GF-D8 (cell line): Measurements from ENCODE around the gene PWWP2B.

ENCODE experiments used
- DNase-seq: peaks from one replicate; lab custom pipeline; 2025; lab: John Stamatoyannopoulos, UW

PWWP2B gene

DNA sequence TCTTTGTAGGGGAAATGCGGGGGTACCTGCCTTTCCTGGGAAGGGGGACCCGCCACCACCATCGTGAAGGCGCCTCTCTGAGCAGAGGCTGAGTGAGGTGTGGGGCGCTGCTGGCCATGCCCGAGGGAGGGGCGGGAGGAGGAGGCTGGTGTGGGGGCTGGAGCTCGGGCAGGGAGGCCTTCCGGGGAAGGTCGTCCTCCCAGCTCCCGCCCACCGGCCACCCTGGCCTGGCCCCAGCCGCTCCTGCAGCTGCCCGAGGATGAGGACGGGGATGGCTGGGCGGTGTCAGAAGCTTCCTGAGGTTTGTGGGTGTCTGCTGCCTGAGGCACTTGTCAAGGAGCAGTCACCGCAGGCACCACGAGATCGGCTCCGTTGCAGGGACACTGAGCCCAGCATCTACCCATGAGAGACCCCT, 11.4 kb downstream of the PWWP2B start:
- no peak for DNase-seq

DNA sequence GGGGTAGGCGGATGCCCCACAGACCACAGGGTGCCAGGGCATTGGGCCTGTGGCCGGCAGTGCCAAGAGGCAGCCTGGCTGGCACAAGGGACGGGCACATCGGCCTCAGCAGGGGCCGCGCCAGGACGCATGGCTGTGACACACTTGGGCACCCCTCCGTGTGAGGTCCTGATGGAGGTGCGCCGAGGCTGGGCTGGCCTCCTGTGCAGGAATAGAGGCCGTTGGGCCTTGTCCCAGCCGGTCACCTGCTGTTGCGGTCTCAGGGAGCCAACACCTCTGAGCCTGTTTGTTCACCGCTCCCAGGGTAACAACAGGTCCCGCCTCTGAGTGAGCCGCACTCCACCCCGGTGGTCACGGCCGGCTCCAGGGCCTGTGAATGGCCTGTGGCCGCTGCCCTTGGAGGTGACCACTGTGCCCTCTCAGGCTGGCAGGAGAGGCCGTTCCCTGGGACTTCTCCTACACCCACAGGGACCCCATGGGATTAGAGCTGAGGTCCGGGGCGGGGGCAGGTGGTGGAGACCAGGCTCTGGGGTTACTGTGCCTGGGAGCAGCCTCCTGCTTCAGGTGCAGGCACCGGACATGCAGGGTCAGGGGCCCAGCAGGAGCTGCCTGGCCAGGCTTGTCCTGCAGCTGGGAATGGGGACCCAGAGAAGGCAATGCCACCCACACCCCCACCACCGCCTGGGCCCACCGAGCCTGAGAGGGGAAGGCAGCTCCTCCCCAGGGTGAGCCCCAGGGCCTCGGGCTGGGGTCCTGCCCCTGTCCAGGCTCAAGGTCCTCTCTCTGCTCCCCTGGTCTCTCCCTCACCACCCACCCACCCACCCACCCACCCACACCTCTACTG, 12.0 kb downstream of the PWWP2B start:
- no peak for DNase-seq

DNA sequence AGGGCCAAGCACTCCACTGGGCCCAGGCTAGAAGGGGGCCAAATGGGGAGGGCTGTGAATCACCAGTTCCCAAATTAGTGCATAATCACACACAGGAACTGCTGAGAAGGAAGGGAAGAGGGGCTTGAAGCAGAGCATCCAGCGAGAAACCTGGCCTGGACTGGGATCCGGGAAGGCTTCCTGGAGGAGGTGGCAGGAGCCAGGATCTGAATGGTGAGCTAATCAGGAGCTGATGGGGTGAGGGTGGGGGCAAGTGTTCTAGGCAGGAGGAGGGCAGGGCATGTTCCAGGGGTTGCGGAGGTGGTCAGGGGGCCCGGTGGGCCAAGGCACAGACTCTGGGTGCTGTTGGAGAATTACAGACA, 12.6 kb downstream of the PWWP2B start:
- DNase-seq, result no peak

DNA sequence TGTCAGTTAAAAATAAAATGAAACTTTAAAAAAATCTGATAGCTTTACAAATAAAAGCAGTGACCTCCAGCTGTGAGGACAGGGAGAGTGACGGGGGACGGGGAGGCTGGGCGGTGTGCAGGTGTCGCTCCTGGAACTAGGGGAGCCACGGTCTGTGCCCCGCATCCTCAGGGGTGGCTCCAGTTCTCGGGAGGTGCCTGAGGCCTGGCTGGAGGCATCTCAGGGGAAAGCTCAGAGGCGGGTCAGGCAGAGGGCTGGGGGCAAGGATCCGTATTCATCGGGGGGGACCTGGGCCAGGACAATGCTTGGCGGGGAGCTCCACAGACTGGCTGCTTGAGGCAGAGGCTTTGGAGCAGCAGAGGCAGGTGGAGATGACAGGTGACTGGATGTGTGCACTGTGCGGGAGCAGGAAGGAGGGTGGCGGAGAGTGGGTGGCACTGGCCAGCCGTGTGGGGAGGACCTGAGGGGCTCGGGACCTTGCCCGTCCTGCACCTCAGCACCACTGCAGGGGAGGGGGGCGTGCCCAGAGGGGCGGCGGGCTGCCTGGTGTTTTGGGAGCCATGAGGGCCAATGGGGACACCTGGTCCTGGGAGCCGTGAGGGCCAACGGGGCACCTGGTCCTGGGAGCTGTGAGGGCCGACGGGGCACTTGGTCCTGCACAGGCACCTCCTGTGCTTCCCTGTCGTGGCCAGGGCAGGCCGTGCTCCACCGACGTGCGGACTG, 13.2 kb downstream of the PWWP2B start:
- DNase-seq, result no peak

DNA sequence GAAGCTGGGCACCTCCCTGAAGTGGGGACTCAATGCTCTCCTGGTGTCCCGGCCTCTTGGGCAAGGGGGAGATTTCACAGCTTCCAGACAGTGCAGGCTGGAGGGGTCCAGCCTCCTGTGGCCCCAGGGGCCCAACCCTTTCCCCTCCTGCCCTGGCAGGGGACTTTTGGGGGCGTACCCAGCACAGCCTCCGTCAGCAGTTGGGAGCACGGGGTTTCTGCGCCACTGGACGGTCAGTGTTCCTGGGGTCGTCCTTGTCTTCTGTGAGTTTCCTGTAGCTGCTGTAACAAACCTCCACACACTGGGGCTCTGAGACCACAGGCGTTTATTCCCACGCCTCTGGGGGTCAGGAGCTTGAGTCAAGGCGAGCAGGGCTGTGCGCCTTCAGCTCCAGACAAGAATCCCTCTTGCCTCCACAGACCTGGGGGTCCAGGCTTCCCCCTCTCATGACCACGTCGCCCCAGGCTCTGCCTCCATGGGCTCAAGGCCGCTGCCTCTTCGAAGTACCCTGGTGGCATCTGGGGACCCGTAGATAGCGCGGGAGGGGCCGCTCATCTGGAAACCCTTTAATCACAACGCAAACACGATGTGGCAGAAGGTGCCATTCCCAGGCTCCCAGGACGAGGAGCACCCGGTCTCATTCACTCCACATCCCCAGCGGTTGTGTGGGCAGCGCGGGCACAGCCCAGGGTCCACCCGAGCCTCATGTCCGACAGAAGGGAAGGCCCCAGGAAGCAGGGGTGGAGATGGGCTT, 14.0 kb downstream of the PWWP2B start:
- no peak for DNase-seq

DNA sequence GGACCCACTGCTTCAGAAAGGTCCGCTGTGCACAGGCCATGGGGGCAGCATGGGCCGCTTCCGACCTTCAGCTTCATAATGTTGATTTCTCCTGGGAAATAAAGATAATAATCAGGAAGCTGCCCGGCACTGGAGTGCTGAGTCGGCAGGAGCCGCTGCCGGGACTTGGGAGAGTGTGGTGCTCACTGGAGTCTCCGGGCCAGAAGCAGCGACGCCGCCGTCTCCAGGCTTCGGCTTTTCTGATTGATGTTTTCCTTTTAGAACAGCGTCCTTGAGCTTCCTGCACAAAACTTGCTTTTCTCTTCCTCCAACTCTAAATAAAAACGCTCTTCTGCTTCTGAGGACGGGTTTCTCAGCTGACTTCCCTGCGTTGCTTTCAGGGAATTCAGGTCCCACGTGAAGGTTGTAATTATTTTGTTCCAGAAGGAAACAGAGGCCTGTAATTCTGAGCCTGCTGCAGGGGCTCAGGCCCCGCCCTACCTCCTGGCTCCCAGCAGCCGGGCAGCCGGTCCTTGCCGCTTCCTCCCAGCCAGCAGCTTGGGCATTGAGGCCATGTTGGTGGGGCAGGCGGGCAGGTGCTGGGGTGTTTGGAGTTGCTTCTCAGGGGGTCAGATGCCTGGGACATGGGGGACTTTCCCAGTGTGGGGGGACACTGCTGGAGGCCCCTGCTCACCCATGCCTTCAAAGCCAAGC, 14.7 kb downstream of the PWWP2B start:
- DNase-seq, result no peak

DNA sequence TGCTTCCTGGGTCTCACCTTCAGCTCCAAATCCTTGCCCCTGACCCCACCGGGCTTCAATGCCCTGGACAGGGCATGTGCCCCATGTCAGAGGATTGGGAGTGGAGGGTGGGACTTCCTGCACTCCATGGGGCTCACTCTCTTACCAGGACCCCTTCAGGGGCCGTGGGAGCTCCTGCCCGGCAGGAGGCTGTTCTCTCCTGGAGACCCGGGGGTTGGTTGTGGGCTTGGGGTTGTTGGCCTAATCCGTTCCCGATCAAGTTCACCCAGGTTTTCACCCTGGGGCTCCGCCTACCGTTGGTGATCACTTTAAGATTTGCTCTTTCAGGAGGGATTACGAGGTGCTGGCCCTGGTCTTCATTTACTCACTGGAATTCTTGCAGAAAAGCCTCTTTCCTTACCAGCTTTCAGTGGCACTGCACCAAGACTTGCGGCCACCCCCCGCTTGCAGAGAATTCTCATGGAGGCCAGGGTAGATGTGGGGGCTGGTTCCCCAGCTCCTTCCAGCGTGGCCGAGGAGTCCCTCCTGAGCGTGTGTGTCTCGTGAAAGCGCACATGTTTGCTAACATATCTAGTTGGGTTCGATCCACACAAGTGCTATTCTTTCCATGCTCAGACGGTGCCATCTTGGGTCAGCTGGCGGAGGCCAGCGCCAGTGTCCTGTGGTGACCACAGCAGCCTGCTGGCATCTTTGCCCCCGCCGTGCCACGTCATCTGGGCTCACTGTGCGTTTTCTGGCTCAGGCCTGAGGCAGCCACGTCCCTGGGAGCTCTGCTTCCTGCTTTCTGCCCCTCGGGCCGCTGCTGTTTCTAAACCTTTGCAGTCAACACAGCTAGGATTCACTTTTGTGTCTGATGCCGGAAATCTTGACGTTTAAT, 15.6 kb downstream of the PWWP2B start:
- DNase-seq, result no peak

DNA sequence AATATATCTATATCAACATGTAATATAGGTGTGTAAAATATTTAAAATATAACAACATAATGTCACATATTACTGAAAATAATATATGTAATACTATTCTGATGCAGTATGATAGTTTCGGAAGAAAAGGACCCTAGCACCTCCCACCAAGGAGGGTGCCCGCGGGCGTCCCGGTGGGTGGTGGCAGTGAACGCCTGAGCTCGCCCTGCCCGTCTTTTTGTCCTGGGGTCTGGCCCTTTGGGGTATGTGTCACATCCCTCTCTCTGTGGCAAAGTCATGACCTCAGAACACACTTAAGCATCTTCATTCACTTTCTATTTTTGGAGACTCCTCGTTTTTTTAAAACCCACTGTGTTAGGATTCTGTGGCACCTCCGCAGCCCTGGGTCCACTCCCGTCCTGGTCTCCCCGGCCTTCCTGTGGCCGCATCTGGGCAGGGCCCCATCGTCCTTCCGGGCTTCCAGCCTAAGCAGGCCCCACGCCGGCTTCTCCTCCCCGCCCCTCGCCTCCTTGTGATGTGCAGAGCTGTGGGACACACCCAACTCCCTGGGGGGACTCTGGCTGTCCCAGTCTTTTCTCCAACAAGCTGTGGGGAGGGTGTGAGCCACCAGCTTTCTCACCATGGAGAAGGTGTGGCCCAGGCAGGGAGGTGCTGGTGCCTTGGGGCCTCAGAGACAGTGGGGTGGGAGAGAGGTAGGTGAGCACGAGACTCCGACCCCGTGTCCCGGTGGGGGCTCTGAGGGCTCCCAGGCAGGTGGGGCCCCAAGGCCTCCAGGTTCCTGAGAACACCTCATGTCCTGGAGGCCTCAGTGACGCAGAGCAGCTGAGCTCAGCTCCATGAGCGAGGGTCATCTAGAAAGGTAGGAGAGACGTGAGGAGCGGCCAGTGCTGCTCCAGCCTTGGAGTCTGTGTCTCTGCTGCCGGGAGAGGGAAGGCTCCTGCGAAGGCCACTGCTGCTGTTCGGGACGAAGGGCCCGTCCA, 16.5 kb downstream of the PWWP2B start:
- no peak for DNase-seq

DNA sequence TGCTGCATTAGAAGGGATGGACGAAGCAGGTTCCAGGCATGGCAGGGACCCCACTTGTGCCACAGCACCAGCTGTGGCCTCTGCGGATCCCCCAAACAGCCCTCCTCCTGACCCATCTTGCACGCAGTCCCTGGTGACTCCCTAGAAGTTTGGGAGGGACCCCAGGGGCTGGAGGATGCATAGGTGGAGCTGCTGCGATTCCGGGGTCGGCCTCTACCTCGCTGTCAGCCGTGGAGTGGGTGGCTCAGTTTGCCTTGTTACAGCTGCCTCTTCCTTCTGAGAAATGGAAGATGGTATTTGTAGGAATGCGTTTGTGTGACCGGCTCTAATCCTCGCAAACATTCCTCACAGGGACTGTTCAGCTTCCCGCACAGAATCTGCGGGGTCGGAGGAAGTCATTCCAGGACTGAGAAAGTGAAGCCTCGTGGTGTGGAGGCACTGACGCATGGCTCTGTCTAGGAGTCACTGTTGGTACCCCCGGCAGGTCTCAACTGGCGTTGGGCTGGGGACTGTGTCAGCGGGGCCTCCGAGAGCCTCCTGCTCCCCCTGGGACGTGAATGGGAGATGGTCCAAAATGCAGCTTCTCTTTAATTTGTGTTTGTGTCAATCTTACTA, 17.5 kb downstream of the PWWP2B start:
- no peak for DNase-seq

DNA sequence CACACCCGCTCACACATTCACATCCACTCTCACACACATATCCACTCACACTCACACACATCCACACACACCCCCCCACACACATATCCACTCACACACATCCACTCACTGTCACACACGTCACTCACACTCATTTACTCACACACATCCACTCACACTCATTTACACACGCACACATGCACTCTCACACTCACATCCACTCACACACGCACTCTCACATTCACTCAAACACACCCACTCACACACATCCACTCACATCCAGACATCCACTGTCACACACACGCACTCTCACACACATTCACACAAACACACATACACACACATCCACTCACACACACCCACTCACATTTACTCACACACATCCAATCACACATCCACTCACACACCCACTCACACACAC, 18.3 kb downstream of the PWWP2B start:
- DNase-seq, result no peak

DNA sequence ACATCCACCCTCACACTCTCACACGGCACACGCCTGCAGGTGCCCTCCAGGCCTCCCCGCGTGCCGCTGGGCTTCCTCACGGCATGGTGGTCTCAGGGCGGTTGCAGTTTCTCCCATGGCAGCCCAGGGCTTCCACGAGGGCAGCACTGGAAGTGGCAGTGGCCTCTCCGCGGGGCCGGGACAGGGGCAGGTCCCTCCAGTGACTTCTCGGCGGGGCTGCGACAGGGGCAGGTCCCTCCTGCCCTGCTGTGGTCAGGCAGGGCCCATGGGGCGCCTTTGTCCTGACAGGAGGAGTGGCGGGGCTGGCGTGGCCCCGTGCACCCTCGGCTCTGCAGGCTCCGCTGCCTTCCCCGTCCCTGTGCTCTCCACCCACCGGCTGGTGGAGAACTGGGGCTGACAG, 19.0 kb downstream of the PWWP2B start:
- DNase-seq, result no peak

DNA sequence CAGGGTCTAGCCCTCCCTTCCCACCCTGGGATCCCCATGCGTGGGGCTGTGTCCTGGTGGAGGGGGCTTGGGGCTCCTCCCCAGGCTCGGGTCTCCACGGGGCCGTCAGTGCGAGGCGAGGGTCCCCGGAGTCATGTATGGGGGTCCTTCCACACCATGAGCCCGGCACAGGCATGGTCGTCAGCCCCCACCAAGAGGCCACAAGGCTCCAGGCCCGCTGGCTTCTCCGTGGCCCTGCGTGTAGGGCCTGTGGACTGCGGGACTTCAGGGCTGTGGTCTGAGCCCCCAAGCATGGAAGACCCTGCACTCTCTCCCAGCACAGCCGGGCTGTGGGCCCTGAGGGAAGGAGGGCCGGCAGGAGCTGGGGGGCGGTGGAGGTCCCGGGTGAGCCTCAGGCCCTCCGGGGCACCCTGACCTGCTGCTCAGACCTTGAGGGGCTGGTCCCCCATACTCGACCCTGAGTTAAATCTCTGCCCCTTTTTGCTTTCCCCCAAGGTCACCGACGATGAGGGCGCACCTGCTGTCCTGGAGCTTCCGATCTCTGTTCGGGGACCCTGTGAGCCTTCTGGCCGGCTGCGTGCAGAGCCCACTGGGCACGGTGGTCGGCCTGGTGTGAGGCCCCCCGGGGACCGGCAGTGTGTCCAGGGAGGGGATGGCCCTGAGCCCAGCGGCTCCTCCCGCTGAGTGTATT, 19.7 kb downstream of the PWWP2B start:
- DNase-seq, result no peak

DNA sequence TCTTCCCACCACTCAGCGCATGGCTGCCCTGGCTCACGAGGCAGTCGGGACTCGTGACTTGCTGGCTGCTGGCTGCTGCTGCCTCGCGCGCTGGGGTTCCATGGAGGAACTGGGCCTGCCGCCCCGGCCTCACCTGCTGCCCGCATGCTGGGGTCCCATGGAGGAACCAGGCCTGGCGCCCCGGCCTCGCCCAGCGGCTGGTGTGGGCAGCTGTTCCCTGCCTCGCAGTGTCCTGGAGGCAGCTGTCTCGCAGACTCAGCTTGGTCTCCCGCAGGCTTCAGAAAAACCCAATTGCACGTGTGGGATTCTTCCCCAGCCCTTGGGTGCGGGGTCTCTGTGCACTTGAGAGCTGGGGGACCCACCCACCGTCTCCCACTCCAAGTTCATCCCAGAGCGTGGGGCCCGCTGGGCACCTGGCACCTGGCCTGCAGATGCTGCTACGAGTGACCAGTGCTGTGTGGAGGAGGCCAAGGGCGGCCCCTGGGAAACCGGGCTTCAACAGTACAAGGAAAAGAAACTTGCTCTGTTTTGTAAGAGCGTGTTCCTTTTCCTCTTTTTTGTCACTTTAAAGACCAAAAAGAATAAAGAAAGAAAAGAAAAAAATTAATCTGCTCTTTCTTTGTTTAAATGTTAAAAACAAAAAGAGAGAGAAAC, 20.4 kb downstream of the PWWP2B start:
- DNase-seq, result no peak

DNA sequence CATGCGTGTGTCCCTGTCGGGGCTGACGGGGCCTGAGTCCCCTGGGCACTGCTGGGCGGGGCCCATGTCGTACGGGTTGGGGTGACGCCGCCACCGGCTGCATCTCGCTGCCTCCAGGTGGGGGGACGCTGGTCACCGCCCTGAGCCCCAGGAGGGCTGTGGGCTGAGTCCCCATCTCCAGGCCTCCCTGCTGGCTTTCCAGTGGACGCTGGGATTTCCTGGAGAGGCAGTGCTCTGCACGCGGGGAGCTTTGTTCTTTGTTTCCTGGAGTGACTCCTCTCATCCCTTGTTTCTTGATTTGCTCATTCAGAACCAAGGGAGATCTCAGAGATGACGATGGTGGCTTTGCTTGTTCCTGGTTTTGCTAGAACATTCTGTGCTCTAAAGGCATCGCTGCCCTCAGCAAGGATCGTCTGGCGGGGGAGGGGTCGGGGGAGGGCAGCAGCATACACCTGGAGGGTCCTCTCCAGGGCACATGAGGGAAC, 21.0 kb downstream of the PWWP2B start:
- no peak for DNase-seq

DNA sequence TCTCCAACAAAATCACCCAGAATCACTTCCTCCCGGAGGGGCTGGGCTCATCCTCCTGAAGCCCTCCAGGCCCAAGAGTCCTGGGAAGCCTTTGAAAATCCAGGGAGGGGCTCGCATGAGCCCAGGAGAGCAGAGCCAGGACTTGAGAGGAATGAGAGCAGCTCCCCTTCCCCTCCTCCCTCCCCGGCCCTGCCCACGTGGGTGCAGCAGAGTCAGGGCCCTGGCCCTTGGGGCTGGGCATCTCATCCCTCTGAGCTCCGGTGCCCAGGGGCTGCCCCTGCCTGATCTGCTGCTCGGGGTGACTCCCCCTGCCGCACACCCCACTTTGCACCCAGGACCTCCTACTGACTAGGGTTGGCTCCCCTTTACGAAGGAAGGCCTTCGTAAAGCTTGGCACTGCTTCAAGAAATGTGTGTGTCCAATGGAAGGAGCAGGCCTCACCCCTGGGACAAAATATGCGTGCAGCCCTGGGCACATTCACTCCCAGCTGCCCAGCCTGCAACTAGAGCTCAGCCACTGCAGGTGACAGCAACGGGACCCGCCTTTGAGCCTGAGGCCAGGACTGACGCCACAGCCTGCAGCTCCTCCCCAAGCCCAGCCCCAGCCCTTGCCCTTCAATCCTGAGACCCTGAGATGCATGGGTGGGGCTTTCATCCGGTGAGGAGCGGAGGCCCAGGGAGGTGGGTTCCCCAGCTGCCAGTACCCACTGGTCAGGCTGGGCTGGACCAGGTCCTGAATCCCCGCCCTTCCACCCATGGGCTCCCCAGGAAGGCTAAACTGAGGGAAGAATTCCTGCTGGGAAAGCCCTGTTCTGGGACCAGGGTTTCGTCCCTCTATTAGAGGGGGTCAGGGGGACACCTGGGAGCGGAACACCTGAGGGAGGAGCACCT, 21.8 kb downstream of the PWWP2B start:
- peak; percentile 52 for DNase-seq

DNA sequence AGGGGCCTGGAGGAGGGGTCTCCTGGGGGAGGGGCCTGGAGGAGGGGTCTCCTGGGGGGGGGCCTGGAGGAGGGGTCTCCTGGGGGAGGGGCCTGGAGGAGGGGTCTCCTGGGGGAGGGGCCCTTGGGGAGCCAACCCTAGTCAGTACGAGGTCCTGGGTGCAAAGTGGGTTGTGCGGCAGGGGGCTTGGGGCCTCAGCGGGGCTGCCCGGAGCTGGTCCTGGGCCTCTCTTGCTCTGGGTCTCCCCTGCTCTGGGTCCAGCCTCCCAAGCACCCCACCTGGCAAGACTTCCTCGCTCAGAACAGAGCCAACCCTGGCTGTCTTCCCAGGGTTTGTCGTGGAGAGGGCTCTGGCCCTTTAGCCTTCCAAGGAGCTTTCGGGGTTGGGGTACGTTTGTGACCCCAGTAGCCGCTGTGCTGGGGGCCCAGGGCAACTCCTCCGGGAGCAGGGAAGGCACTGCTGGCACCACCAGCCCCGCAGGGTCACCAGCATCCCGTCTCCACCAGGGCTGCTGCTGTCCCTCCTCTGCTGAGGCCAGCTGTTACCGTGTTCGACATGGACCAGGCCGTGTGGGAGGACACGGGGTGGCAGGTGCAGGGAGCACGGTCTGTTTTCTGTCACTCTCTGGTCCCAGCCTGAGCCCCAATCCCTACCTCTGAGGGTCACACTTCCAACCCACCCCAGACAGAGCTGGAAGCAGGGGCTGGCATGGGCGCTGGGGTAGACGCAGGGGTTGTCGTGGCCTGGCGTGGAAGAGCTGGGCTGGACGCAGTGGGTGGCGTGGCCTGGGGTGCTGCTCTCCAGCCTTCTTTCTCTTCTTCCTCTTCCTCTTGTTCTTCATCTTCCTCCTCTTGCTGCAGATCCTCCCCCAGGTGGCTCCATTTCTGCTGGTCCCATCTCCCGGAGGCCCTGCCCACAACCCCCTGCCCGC, 22.8 kb downstream of the PWWP2B start:
- DNase-seq, result peak; percentile 78
